GM18867 (cell line): ENCODE results near the gene KIRREL3.

Source experiments
- ATAC-seq: cut with Tn5 transposase; IDR thresholded peaks from one replicate; pipeline ENCODE4 v1.9.1; 2021; ENCODE audit warnings: mild to moderate bottlenecking, moderate library complexity; ENCODE audit not compliant: unreplicated experiment

The KIRREL3 gene

DNA sequence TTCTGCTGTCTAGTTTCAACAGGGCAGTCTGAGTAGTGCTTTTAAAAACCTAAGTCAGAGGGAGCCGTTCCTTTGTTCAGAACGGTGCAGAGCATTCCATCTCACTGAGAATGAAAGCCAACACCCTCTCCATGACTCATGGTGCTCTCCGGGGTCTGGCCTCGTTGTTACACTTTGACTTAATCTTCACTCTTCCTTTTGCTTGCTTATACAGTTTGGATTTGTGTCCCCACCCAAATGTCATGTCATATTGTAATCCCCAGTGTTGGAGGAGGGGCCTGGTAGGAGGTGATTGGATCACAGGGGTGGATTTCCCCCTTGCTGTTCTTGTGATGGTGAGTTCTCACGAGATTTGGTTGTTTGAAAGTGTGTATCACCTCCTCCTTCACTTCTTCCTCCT is 352.8 kb downstream of the KIRREL3 start:
- ATAC-seq = no peak

DNA sequence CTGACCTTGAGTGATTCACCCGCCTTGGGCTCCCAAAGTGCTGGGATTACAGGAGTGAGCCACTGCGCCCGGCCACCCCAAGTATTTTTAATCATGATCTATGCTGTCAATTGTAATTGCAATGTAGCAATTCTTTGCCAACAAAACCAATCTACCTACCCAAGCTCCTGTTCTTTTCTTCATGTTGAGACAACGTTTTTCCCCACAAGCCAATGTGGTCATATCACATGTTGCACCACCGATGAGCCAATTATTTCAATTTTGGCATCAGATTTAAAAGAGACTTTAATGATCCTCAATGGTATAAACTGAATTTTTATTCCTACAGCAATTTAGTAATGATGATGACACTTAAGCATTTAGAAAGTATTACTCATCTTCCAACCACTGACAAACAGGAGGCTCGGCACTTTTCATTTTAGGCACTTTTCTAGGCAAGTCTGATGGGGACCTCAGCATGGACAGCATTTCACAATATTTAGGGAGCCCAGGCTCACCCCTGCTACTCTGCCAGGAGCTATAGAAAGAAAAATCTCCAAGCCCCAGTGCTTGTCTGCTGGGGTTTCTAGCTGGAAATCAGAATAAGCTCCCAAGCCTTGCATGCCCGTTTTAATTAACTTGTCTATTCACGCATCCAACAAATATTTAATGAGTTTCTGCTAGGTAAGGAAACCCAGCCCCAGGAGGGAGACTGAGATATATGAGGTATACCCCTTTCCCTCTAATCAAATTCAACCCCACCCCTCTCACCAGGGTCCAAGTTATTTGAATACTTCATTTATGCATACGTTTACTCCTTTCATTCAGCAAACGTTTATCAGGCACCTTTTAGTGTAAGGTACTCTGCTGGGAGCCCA is 353.6 kb downstream of the KIRREL3 start:
- no peak for ATAC-seq

DNA sequence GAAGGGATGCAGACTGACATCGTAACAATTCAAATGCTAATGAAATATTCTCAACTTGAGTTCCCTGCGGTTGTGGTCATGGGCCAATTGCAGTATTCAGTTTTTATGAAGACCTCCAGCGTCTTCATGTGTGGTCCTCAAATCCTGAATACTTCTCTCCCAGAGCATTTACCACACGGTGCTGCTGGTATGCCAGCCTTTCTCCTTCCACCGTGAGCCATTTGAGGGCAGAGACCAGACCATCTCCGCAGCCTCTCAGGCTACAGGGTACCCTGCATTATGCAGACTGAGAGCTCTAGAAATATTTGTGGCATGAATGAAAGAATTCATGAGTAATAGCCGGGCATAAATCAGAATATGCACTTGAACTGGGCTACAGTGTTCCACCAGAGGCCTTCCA is 355.4 kb downstream of the KIRREL3 start:
- ATAC-seq = no peak

DNA sequence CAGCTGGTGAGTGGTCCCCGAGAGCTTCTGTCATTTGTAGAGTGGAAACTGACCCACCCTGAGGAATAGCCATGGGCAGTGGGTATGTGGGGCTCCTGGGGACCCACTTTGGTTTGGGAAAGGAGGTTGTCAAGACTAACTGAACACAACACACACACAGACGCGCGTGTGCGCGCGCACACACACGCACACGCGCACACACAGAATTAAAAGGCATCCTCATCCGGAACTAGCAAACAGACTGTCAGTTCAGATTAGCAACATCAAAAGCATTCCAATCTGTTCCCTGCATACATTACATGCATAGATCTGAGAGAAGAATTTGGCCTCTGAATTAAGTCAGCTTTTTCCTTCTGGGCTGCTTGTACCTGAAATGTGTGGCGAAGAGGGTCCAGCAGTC is 360.4 kb downstream of the KIRREL3 start:
- ATAC-seq = no peak

DNA sequence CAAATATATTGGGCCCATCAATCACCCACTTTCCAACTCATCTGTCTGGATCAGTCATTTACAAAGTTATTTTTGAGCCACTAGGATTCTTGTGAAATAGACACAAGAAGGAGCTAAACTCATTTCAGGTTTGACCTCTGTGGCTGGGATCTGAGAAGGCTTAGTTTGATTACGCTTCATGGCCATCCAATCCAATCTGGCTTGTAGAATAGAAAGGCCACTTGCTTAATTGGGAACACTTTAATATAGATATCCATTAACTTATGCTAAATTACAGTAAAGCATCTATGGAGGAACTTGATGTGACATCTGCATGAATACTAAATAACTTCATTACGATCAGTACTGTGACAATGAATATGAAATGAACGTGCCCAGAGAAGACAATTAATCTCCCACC is 360.9 kb downstream of the KIRREL3 start:
- no peak for ATAC-seq

DNA sequence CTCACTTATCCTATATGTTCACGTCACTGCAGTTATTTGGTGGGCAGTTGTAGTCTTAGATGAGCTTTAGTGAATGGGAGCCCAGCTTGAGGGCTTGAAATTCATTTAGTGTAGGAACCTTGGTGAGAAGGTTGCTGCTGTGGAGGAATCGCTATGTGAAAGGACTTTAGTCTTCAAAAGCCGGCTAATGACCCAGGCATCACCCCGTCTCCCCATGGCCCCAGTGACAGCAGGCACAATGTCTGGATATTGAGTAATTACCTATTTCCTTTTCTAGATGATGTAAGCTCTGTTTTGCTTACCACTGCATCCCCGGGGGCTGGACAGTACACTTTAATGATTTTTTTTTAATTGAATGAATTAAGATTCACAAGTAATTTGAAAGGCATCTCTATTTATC is 361.9 kb downstream of the KIRREL3 start:
- ATAC-seq = no peak

DNA sequence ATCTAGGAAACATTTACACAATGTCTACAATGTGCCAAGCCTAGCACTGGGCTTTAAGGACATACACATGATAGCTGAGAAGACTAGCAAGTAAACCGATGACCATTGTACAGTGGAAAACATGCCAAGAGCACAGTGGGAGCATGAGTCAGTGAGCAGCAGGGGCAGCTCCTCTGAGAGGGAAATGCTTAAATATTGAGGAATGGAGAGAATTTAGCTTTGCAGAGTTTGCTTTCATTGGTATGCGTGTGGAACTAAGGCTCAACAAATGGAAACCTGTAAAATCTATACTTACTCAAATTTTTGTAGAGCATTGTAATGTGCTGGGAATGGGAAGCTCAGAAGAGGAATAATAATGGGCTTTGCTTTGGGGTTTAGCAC is 362.8 kb downstream of the KIRREL3 start:
- no peak for ATAC-seq

DNA sequence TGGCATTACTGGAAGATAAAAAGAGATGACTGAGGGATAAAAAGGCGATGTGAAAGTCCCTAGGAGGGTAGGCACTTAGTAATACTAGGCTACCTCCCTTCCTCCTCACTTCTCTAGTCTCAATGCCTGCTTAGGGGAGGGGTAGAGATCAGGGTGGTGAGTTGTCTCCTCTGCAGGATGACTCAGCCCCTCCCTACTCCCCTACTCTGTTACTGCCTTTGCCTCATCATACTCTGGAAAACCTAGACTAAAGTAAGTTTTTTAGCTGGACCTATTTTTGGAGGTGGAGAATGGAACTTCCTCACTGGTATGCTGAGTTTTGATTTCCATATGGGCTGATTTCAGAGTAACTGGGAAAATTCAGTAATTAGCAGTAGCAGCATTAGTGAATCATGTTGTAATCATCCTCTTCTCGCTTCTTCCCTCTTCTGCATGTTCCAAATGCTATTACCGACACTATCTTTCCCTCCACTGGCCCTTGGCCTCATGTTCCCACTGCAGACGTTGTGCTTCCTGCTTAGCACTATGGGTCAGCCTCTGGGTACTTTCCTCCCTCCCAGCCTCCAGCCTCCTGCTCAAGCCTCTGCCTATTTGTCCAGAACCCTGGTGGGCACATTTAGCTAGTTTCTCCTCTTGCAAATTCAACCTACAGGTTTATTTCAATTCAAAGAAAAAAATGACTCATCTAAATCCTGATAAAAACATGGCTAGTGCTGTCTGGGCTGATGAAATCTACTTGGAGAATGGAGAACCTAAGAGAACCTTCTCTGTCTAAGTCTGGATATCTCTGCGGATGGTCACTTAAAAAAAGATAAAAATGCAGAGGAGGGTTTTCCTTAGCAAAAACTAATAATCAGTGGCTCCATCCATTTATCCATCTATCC is 363.4 kb downstream of the KIRREL3 start:
- ATAC-seq = no peak

DNA sequence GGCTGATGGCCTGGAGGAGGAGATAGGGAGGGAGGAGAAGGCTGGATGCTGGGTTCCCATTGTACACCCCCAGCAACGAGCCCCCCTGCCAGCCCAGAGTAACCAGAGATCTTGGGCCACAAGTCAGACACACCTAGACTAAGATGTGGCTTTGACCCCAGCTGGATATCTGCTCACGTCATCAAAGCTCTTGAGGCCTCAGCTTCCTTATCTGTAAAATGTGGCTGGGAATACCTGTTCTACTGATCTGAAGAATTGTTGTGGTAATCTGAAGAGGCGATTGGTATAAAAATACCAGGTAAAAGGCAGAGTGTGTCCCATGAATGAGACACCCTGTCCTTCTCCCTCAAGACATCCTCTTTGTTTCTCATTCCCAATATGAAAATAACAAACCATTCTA is 365.1 kb downstream of the KIRREL3 start:
- no peak for ATAC-seq

DNA sequence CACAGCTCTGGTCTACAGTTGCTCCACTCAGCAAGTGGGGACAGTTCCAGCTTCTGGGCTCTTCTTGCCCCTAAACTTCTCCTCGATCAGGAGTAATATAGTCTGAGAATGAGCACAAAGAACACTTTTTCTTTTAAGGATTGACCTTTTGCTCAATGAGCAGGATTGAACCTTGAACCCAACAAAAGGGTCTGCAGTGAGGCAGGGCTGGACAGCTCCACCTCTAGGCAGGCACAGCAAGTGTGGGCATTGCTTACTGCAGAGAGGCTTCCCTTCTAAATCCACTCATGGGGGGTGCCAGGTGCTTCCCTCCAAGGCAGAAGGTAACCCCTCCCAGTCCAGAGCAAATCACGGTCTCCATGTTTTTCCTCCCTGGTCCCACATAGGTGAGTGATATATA is 365.6 kb downstream of the KIRREL3 start:
- ATAC-seq = no peak

DNA sequence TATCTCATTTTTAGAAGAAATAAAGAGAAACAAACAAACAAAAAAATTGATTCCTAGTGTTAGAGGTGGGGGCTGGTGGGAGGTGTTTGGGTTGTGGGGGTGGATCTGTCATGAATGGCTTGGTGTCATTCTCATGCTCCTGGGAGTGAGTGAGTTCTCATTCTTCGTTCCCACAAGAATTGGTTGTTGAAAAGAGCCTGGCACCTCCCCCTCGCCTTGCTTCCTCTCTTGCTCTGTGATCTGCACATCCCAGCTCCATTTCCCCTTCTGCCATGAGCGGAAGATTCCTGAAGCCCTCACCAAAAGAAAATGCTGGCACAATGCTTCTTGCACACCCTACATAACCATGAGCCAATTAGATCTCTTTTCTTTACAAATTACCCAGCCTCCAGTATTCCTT is 367.2 kb downstream of the KIRREL3 start:
- ATAC-seq = no peak

DNA sequence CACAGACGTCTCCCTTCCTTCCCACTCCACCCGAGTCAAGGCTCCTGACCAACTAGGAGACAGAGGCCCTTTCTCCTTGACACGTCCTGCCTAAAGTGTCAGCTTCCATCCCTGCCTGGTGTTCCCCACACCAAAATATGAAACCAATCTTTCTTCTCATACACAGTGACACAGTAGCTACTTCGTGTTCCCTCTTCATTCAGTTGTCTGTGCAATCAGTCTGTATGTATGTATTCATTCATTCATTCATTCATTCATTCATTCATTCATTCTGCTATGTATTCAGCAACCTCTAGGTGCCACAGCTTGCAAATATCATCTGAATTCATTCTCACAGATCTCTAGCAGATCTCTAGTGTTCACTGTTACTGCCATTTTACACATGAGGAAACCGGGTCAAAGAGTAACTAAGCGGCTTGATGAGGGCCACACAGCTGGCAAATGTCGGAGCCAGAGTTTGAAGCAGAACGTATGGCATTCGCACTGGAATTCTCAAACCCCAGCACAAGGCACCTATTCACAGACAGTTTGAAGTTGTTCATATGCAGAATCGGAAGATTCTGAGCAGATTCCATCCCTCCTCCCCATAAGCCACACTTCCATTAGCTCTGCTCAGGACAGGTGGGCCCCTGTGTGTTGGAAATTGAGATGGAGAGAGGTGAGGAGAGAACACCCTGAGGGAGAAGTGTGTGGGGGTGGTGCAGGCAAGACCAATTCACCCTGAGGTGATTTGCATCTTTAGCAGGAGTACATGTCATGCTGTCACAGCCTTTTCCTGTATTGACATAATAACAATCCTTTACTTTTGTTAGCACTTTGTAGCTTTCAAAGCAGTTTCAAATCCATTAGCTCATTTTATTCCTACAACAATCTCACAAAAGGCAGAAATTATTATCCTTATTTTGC is 369.4 kb downstream of the KIRREL3 start:
- no peak for ATAC-seq

DNA sequence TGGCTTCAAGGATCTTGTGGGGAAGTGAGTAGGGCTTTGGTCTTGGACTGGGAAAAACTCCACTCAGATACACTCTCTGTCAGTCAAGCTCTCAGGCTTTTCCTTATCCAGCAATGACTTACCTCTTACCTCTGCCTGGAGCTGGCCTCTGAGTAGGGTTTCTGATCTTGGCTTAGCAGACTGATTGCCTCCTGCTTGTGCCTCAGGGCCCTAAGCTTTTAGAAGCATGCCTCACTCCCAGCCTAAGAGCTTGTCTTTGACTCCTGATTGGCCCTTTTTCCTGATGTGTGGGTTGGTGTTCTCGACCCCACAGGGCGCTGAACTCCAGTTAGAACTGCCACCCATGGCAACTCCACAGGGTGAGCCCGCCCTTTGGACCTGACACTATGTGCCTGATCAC is 370.1 kb downstream of the KIRREL3 start:
- no peak for ATAC-seq

DNA sequence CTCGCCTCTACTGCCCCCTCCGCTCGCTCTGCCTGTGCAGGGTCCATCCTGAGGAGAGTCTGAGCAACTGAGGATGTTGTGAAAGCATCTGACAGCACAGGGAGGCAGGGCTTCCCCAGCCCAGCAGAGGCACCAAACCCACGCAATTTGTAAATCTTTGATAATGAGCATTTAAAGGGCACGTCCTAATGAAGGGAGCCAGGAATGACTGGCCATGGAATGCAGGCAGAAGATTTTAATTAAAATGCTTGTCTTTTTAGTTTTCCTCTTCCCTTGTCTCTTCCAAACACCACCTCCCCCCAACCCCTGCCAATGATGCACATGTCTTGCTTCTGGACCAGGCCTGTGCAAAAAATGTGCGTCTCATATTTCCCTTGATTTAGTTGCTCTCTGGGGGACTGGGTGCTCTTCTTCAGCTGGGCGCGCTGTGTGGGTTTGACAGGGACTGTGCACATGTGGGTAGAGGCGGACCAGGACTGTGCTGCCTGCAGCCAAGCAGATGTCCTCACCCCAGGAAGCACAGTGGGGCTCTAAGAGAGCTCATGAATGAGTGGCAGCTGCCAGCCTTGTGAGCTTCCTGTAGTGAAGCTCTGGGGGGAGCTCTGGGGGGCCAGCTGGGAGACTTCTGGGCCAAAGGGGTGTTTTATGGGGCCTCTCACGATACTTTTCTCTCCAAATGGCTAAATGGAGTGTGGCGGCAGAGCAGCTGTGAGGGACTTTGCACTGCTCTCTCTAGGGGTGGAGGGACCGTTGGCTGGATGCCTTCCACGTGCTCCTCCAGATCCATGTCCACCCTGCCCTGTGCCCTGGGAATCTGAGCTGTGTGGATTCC is 371.6 kb downstream of the KIRREL3 start:
- ATAC-seq = no peak

DNA sequence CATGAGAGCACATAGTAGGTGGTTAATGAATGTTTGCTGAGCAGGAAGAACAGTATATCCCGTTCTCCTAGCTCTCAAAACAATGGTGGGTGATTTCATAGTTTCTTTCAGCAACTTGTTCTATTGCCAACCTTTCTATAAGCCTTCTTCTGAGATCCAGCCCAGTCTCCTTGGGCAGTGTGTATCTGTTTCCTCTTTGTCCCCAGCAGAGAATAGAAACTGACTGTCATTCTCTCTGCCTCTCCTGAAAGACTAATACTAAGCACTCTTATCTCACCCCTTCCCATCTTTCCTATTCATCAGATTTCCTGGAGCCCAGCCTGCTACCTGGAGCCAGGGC is 372.1 kb downstream of the KIRREL3 start:
- no peak for ATAC-seq

DNA sequence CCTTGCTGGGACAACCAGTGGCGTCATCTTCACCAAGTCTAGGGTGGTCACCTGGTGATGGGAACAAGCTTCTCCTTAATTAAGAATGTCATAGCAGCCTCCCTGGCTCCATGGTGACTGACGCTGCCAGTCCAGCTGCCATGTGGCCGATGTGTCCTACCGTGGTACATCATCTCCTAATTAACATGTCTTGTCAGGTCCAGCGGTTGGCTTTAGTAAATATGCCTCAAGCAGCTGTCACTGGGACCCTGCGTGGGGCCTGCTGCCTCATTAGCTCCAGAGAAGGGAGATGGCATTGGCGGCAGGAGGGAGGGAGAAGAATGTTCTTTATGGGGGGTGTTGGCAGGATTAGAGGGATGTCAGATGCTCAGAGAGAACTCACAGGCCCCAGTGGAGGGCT is 373.1 kb downstream of the KIRREL3 start:
- no peak for ATAC-seq

DNA sequence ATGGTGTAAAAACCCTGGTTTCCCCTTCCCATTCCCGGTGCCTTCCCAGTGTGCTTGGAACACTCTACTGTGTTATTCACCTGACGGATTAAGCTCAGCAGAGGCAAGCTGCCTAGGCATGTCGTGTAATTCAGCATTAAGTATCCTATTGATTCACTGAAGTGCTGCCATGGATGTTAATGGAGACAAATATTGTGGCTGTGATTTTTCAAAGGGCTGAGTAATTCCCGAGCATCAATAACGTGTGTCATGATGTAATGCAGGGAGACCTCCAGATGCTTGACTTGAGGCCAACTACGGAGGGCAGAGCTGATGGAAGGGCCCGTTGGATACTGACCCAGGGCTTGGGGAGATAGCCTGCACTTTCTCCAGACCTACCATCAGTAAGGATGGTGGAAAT is 376.1 kb downstream of the KIRREL3 start:
- ATAC-seq = no peak

DNA sequence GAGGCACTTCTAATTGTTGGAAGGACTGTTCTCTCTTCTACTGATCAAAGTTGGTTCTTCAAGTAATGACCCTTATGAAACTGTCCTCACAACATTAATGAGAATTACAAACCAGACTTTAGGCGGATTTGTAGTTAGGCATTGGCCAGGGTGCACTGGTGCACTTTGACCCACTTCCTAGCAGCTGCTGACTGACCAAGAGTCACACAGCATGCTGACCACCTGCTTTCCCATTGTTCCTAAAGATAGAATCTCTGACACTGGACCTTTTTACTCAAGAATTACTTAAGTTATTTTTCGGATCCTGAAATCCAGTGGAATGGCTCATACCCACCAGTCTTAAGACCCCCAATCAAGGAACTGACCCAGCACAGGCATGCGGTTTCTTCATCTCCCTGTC is 381.1 kb downstream of the KIRREL3 start:
- ATAC-seq = no peak

DNA sequence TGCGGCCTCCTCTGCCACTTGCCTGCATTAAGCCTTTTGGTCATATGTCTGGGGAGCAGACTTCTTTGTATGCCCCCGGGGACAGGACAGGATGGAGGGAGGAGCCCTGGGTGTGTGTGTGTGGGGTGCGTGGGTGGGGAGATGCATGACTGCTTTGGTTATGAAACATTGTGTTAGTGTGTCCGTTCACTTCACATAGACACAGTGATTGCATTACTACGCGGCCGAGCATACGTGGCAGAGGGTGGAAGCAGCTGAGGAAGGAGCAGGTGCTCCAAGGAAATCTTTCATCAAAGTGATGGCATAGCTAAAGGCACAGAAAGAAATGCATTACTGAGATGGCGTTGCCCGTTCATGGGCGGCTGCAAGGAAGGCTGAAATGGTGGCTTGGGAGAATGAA is 384.7 kb downstream of the KIRREL3 start:
- ATAC-seq = no peak

DNA sequence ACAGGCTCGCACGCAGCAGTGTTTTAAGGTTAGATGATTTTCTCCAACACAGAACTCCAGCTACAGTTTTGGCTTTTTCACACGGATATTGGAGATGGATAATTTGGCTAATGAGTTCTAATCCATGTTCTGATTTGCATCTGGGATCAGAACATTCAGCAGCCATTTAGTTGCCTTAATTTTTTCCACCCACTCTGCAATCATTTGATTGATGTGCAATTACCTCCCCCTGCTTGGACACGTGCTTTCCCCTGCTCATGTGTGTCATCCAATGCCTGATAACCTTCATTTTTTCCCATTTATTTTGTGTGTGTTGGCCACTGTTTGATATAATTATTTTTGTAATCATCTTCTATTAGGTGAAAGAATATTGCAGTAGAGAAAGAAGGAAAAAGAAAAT is 387.3 kb downstream of the KIRREL3 start:
- ATAC-seq = no peak
